Measurements from ENCODE around the gene GRAP2.

GRAP2 gene

DNA sequence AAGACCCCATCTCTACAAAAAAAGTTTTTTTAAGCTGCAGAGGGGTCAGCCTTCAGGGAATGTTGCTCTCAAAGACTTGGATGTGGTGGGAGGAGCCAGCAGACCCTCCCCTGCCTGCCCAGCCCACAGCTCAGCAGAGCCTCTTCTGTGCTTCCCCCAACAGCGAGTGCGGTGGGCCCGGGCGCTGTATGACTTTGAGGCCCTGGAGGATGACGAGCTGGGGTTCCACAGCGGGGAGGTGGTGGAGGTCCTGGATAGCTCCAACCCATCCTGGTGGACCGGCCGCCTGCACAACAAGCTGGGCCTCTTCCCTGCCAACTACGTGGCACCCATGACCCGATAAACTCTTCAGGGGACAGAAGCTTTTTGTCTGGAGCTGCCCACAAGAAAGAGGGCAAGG lies 69.9 kb downstream of the GRAP2 start:
- no peak overlapping the region for H3K4me3 ChIP-seq (ENCODE audit: low read depth, low read length)
- no peaks in the 10 kb centered on the region for H3K79me2 ChIP-seq (ENCODE audit: control insufficient read depth, insufficient read depth, low read length, unreplicated experiment)
- no peaks in the 10 kb centered on the region for H3K4me1 ChIP-seq (ENCODE audit: control insufficient read depth, insufficient read depth, low read length, unreplicated experiment)
- no peak overlapping the region for H3K27ac ChIP-seq (ENCODE audit: low read depth, low read length)
- no peak overlapping the region for H2AFZ ChIP-seq (ENCODE audit: low read length, unreplicated experiment)
- H3K36me3 ChIP-seq (ENCODE audit: insufficient read depth, low read length) = no peaks in the 10 kb centered on the region
- H3K27me3 ChIP-seq (ENCODE audit: insufficient read depth, low read length) = peaks cover 42% of the 10 kb centered on the region

DNA sequence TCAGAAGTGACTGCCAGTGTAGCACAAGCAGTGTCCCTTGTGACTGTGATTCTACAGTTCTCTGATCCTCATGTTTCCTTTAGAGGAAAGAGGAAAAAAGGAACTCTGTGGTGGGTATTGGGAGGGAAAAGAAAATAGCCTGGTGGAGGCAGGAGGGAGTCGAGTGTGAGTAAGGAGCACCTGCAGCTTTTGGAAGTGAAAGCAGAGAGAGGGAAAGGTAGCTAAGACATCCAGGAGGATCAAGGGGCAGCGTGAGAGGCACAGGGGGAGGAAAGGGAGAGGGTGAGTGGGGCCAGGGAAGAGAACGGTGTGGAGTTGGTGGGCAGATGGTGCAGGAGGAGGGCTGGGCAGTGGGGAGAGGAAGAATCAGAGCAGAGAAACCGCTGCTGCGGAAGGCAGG lies 71.8 kb downstream of the GRAP2 start:
- H3K4me3 ChIP-seq (ENCODE audit: low read depth, low read length) = no peak overlapping the region
- H3K4me1 ChIP-seq (ENCODE audit: control insufficient read depth, insufficient read depth, low read length, unreplicated experiment) = no peaks in the 10 kb centered on the region
- H3K27me3 ChIP-seq (ENCODE audit: insufficient read depth, low read length) = peaks cover 60% of the 10 kb centered on the region
- H3K79me2 ChIP-seq (ENCODE audit: control insufficient read depth, insufficient read depth, low read length, unreplicated experiment) = no peaks in the 10 kb centered on the region
- no peak overlapping the region for H2AFZ ChIP-seq (ENCODE audit: low read length, unreplicated experiment)
- H3K36me3 ChIP-seq (ENCODE audit: insufficient read depth, low read length) = no peaks in the 10 kb centered on the region
- H3K27ac ChIP-seq (ENCODE audit: low read depth, low read length) = no peak overlapping the region

DNA sequence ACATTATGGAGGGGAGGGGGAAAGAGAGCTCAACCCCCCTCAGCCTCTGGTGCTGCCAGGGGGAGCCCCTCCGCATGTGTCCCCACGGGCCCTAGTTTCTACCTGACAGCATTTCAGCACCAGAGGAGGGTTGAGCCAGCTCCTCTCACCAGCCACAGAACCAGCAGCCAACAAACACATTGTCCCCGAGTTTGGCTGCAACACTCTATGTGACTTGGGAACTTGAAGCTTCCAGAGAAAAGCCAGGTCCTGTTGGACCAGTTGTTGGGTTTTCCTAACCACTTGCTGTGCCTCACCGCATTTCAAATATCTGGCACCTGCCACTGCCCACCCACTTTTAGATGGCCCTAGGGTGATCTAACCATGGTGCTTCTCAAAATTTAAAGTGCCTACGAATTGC lies 72.8 kb downstream of the GRAP2 start:
- H3K27ac ChIP-seq (ENCODE audit: low read depth, low read length) = no peak overlapping the region
- H3K4me3 ChIP-seq (ENCODE audit: low read depth, low read length) = no peak overlapping the region
- no peak overlapping the region for H2AFZ ChIP-seq (ENCODE audit: low read length, unreplicated experiment)
- peaks cover 67% of the 10 kb centered on the region for H3K27me3 ChIP-seq (ENCODE audit: insufficient read depth, low read length)
- no peaks in the 10 kb centered on the region for H3K36me3 ChIP-seq (ENCODE audit: insufficient read depth, low read length)
- H3K79me2 ChIP-seq (ENCODE audit: control insufficient read depth, insufficient read depth, low read length, unreplicated experiment) = no peaks in the 10 kb centered on the region
- H3K4me1 ChIP-seq (ENCODE audit: control insufficient read depth, insufficient read depth, low read length, unreplicated experiment) = no peaks in the 10 kb centered on the region

GRCh38 chr22:39974065-39974464 lies 73.2 kb downstream of the GRAP2 start:
- no peaks in the 10 kb centered on the region for H3K4me1 ChIP-seq (ENCODE audit: control insufficient read depth, insufficient read depth, low read length, unreplicated experiment)
- H3K4me3 ChIP-seq (ENCODE audit: low read depth, low read length) = no peak overlapping the region
- H3K36me3 ChIP-seq (ENCODE audit: insufficient read depth, low read length) = no peaks in the 10 kb centered on the region
- H3K27me3 ChIP-seq (ENCODE audit: insufficient read depth, low read length) = peaks cover 69% of the 10 kb centered on the region
- H3K79me2 ChIP-seq (ENCODE audit: control insufficient read depth, insufficient read depth, low read length, unreplicated experiment) = no peaks in the 10 kb centered on the region
- no peak overlapping the region for H2AFZ ChIP-seq (ENCODE audit: low read length, unreplicated experiment)
- no peak overlapping the region for H3K27ac ChIP-seq (ENCODE audit: low read depth, low read length)

DNA sequence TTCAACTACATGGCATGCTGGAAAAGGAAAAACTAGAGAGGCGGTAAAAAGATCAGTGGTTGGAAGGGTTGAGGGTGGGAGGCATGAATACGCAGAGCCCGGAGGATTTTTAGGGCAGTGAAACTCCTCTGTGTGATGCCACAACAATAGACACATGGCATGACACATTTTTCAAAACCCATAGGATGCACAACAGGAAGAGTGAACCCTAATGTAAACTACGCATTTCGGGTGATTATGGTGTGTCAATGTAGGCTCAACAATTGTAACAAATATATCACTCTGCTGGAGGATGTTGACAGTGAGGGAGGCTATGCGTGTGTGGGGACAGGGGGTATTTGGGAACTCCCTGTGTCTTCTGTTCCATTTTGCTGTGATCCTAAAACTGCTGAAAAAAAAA lies 78.2 kb downstream of the GRAP2 start:
- H3K4me3 ChIP-seq (ENCODE audit: low read depth, low read length) = no peak overlapping the region
- no peak overlapping the region for H3K27ac ChIP-seq (ENCODE audit: low read depth, low read length)
- H3K4me1 ChIP-seq (ENCODE audit: control insufficient read depth, insufficient read depth, low read length, unreplicated experiment) = no peaks in the 10 kb centered on the region
- H3K27me3 ChIP-seq (ENCODE audit: insufficient read depth, low read length) = peaks cover 56% of the 10 kb centered on the region
- no peaks in the 10 kb centered on the region for H3K79me2 ChIP-seq (ENCODE audit: control insufficient read depth, insufficient read depth, low read length, unreplicated experiment)
- H3K36me3 ChIP-seq (ENCODE audit: insufficient read depth, low read length) = no peaks in the 10 kb centered on the region
- no peak overlapping the region for H2AFZ ChIP-seq (ENCODE audit: low read length, unreplicated experiment)

GRCh38 chr22:39979458-39979857 lies 78.6 kb downstream of the GRAP2 start:
- no peak overlapping the region for H3K27ac ChIP-seq (ENCODE audit: low read depth, low read length)
- H3K79me2 ChIP-seq (ENCODE audit: control insufficient read depth, insufficient read depth, low read length, unreplicated experiment) = no peaks in the 10 kb centered on the region
- H3K4me3 ChIP-seq (ENCODE audit: low read depth, low read length) = no peak overlapping the region

DNA sequence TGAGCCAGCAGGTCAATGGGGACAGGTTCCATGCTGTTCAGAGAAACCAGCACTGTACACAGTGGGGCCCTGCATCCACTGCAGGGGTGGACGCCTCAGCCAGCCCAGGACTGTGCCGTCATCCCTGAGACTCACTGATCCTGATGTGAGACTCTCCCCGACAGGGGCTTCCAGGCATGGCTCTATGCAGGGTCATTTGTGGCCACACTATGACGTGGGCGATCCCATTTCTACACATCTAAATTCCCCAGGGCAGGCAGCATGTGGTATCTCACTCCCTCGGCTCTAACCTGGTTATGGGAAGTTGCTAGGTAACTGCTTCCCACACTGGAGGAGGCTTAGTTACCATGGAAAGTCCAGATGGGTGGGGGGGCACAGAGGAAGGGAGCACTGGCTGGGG lies 79.7 kb downstream of the GRAP2 start:
- no peaks in the 10 kb centered on the region for H3K4me1 ChIP-seq (ENCODE audit: control insufficient read depth, insufficient read depth, low read length, unreplicated experiment)
- no peak overlapping the region for H3K4me3 ChIP-seq (ENCODE audit: low read depth, low read length)
- H3K27me3 ChIP-seq (ENCODE audit: insufficient read depth, low read length) = peaks cover 43% of the 10 kb centered on the region
- no peak overlapping the region for H2AFZ ChIP-seq (ENCODE audit: low read length, unreplicated experiment)
- H3K36me3 ChIP-seq (ENCODE audit: insufficient read depth, low read length) = no peaks in the 10 kb centered on the region
- no peaks in the 10 kb centered on the region for H3K79me2 ChIP-seq (ENCODE audit: control insufficient read depth, insufficient read depth, low read length, unreplicated experiment)
- H3K27ac ChIP-seq (ENCODE audit: low read depth, low read length) = no peak overlapping the region

More at GRCh38 chr22:39979458-39979857, 78.6 kb downstream of the GRAP2 start:
- no peaks in the 10 kb centered on the region for H3K36me3 ChIP-seq (ENCODE audit: insufficient read depth, low read length)
- peaks cover 53% of the 10 kb centered on the region for H3K27me3 ChIP-seq (ENCODE audit: insufficient read depth, low read length)
- H3K4me1 ChIP-seq (ENCODE audit: control insufficient read depth, insufficient read depth, low read length, unreplicated experiment) = no peaks in the 10 kb centered on the region
- no peak overlapping the region for H2AFZ ChIP-seq (ENCODE audit: low read length, unreplicated experiment)

GRCh38 chr22:39983346-39983745 lies 82.5 kb downstream of the GRAP2 start:
- Histone ChIP-seq H2AFZ (ENCODE audit: low read length, unreplicated experiment) (no peak overlapping the region), H3K4me1 (ENCODE audit: control insufficient read depth, insufficient read depth, low read length, unreplicated experiment) (no peaks in the 10 kb centered on the region), H3K79me2 (ENCODE audit: control insufficient read depth, insufficient read depth, low read length, unreplicated experiment) (no peaks in the 10 kb centered on the region), H3K27me3 (ENCODE audit: insufficient read depth, low read length) (peaks cover 17% of the 10 kb centered on the region; the same call in 1 of the 2 replicates), H3K27ac (ENCODE audit: low read depth, low read length) (no peak overlapping the region), H3K36me3 (ENCODE audit: insufficient read depth, low read length) (no peaks in the 10 kb centered on the region), H3K4me3 (ENCODE audit: low read depth, low read length) (no peak overlapping the region)

- Histone ChIP-seq H3K4me1 (ENCODE audit: control insufficient read depth, insufficient read depth, low read length, unreplicated experiment) (no peaks in the 10 kb centered on the region), H3K36me3 (ENCODE audit: insufficient read depth, low read length) (no peaks in the 10 kb centered on the region), H3K4me3 (ENCODE audit: low read depth, low read length) (no peak overlapping the region), H3K79me2 (ENCODE audit: control insufficient read depth, insufficient read depth, low read length, unreplicated experiment) (no peaks in the 10 kb centered on the region), H2AFZ (ENCODE audit: low read length, unreplicated experiment) (no peak overlapping the region), H3K27me3 (ENCODE audit: insufficient read depth, low read length) (peaks cover 15% of the 10 kb centered on the region; the same call in 1 of the 2 replicates), H3K27ac (ENCODE audit: low read depth, low read length) (no peak overlapping the region)
Observed at GRCh38 chr22:39984006-39984405, 83.1 kb downstream of the GRAP2 start.

GRCh38 chr22:39984746-39985145 lies 83.9 kb downstream of the GRAP2 start:
- H3K27ac ChIP-seq (ENCODE audit: low read depth, low read length) = no peak overlapping the region
- no peaks in the 10 kb centered on the region for H3K4me1 ChIP-seq (ENCODE audit: control insufficient read depth, insufficient read depth, low read length, unreplicated experiment)
- no peaks in the 10 kb centered on the region for H3K36me3 ChIP-seq (ENCODE audit: insufficient read depth, low read length)
- no peak overlapping the region for H3K4me3 ChIP-seq (ENCODE audit: low read depth, low read length)
- peaks cover 8% of the 10 kb centered on the region; the same call in 1 of the 2 replicates for H3K27me3 ChIP-seq (ENCODE audit: insufficient read depth, low read length)
- no peaks in the 10 kb centered on the region for H3K79me2 ChIP-seq (ENCODE audit: control insufficient read depth, insufficient read depth, low read length, unreplicated experiment)
- H2AFZ ChIP-seq (ENCODE audit: low read length, unreplicated experiment) = no peak overlapping the region

DNA sequence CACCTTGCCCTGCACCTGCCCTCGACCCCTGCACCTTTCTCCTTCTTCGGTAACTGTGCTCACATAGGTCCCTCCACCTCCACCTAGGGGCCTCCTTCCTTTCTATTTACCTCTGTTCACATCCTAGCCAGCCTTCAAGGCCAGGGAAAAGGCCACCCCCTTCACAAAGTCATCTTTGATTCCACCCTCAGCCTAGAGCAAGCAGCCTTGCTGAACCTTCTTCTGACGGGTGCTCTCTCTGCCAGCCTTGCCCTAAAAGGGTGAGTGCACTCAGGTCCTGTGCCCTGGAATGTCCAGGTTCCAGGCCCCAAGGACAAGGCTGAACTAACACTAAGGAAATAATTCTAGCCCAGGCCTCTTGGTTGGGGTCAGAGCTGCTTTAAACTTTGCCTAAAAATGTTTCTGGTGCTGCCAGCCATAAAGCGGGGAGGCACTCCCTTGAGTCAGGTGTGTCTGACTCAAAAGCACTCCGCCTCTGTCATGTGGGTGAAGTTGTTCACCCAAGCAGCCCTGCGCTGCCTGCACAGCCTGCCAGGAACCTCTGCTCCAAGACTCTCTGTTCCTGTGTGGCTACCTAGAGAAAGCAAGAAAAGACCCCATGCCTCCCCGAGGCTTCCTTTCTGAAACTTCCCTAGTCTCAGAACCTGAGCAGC lies 84.6 kb downstream of the GRAP2 start:
- Histone ChIP-seq H3K79me2 (ENCODE audit: control insufficient read depth, insufficient read depth, low read length, unreplicated experiment) (no peaks in the 10 kb centered on the region), H3K36me3 (ENCODE audit: insufficient read depth, low read length) (no peaks in the 10 kb centered on the region), H3K27ac (ENCODE audit: low read depth, low read length) (no peak overlapping the region), H3K4me3 (ENCODE audit: low read depth, low read length) (no peak overlapping the region), H3K27me3 (ENCODE audit: insufficient read depth, low read length) (0 out of 2 replicates have a peak, but pooled peaks cover 3% of the 10 kb centered on the region), H3K4me1 (ENCODE audit: control insufficient read depth, insufficient read depth, low read length, unreplicated experiment) (no peaks in the 10 kb centered on the region), H2AFZ (ENCODE audit: low read length, unreplicated experiment) (no peak overlapping the region)

Data from ACC112 (cell line).